ENCODE results near the gene SLC35G2. TPM values are rescaled to one million over a fixed set of nuclear protein-coding genes. Genes with fewer than 3 reads are reported as not detected.

Gene SLC35G2
- total RNA-seq, 1 donor from 2014 or later = 10.1 TPM

DNA sequence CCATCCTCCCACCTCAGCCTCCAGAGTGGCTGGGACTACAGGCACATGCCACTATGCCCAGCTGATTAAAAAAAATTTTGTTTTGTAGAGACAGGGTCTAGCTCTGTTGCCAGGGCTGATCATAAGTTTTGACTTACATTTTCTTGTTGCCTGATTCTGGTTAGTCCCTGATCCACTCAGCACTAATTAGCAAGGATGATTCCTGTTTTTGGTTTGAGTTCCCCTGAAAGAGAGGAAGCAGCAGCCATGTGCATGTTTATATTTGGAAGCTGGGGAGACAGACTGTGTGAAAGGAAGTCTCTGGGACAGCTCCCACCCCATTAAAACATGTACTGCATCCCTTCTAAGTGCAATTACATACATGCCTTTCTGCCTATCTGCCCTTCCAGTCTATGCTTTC is 39.5 kb downstream of the SLC35G2 start:
- peaks cover 25% of the 10 kb centered on the region for H4K20me1 ChIP-seq (ENCODE audit: insufficient read depth, low read length)
- Mint-ChIP-seq H3K9me3 (ENCODE audit: unreplicated experiment) (no peaks in the 10 kb centered on the region), H3K27ac (ENCODE audit: unreplicated experiment) (no peak overlapping the region), H3K4me1 (ENCODE audit: low read depth, unreplicated experiment) (peaks cover 7% of the 10 kb centered on the region), H3K27me3 (ENCODE audit: low read depth, unreplicated experiment) (no peaks in the 10 kb centered on the region), H3K4me3 (ENCODE audit: unreplicated experiment) (no peak overlapping the region), H3K36me3 (ENCODE audit: low read depth, unreplicated experiment) (peaks cover 10% of the 10 kb centered on the region)
- H3K36me3 ChIP-seq (ENCODE audit: insufficient read depth, low read length) = no peaks in the 10 kb centered on the region
- TF ChIP-seq EZH2 (IDR thresholded peaks at IDR 0.05; ENCODE audit: insufficient read depth, low read length) = no peak
- TF ChIP-seq, protein P1, sequence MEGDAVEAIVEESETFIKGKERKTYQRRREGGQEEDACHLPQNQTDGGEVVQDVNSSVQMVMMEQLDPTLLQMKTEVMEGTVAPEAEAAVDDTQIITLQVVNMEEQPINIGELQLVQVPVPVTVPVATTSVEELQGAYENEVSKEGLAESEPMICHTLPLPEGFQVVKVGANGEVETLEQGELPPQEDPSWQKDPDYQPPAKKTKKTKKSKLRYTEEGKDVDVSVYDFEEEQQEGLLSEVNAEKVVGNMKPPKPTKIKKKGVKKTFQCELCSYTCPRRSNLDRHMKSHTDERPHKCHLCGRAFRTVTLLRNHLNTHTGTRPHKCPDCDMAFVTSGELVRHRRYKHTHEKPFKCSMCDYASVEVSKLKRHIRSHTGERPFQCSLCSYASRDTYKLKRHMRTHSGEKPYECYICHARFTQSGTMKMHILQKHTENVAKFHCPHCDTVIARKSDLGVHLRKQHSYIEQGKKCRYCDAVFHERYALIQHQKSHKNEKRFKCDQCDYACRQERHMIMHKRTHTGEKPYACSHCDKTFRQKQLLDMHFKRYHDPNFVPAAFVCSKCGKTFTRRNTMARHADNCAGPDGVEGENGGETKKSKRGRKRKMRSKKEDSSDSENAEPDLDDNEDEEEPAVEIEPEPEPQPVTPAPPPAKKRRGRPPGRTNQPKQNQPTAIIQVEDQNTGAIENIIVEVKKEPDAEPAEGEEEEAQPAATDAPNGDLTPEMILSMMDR (IDR thresholded peaks at IDR 0.05; ENCODE audit: insufficient read depth, low read depth, low read length) = no peak
- FAIRE-seq = no peak
- no peak overlapping the region for H3K9ac ChIP-seq (ENCODE audit: low read length)
- H3K4me1 ChIP-seq (ENCODE audit: insufficient read depth, low read length) = peaks cover 10% of the 10 kb centered on the region
- no peak overlapping the region for H3K4me2 ChIP-seq (ENCODE audit: low read length)
- no peaks in the 10 kb centered on the region for H3K9me3 ChIP-seq (ENCODE audit: insufficient read depth, low read depth, low read length)
- DNase-seq (ENCODE audit: low read depth) = no peak
- H2AFZ ChIP-seq (ENCODE audit: low read depth, low read length) = no peak overlapping the region
- no peak overlapping the region for H3K4me3 ChIP-seq (ENCODE audit: insufficient read depth, low read depth, low read length)
- no peak overlapping the region for H3K27ac ChIP-seq (ENCODE audit: low read depth, low read length)
- peaks cover 31% of the 10 kb centered on the region for H3K79me2 ChIP-seq (ENCODE audit: insufficient read depth, low read length)
- no peaks in the 10 kb centered on the region for H3K27me3 ChIP-seq (ENCODE audit: insufficient read depth, low read length)

DNA sequence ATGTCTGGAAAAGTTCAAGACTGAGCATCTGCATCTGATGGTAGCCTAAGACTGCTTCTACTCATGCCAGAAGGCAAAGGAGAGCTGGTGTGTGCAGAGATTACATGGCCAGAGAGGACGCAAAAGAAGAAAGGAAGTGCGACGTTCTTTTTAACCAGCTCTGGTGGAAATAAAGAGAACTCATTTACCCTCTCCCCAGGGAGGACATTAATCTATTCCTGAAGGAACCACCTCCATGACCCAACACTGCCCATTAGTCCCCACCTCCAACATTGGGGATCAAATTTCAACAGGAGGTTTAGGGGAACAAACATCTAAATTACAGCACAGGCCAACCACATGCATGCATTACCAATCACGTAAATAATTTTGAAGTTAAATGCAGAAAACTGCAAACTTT is 41.6 kb downstream of the SLC35G2 start:
- Histone ChIP-seq H3K4me2 (ENCODE audit: low read length) (peak overlapping the region; percentile 92), H3K4me3 (ENCODE audit: insufficient read depth, low read depth, low read length) (peak overlapping the region; percentile 86), H3K27ac (ENCODE audit: low read depth, low read length) (no peak overlapping the region), H3K27me3 (ENCODE audit: insufficient read depth, low read length) (no peaks in the 10 kb centered on the region), H3K9me3 (ENCODE audit: insufficient read depth, low read depth, low read length) (no peaks in the 10 kb centered on the region), H2AFZ (ENCODE audit: low read depth, low read length) (no peak overlapping the region), H4K20me1 (ENCODE audit: insufficient read depth, low read length) (peaks cover 26% of the 10 kb centered on the region), H3K9ac (ENCODE audit: low read length) (no peak overlapping the region), H3K4me1 (ENCODE audit: insufficient read depth, low read length) (peaks cover 12% of the 10 kb centered on the region), H3K79me2 (ENCODE audit: insufficient read depth, low read length) (peaks cover 39% of the 10 kb centered on the region), H3K36me3 (ENCODE audit: insufficient read depth, low read length) (no peaks in the 10 kb centered on the region)
- H3K4me3 Mint-ChIP-seq (ENCODE audit: unreplicated experiment) = peak overlapping the region; percentile 98
- H3K36me3 Mint-ChIP-seq (ENCODE audit: low read depth, unreplicated experiment) = peaks cover 8% of the 10 kb centered on the region
- FAIRE-seq (no peak), DNase-seq (ENCODE audit: low read depth) (peak; percentile 16)
- no peaks in the 10 kb centered on the region for H3K9me3 Mint-ChIP-seq (ENCODE audit: unreplicated experiment)
- H3K4me1 Mint-ChIP-seq (ENCODE audit: low read depth, unreplicated experiment) = peaks cover 10% of the 10 kb centered on the region
- H3K27ac Mint-ChIP-seq (ENCODE audit: unreplicated experiment) = peak overlapping the region; percentile 34
- TF ChIP-seq, protein P1 (IDR thresholded peaks at IDR 0.05; ENCODE audit: insufficient read depth, low read depth, low read length) = no peak
- no peak for TF ChIP-seq EZH2 (IDR thresholded peaks at IDR 0.05; ENCODE audit: insufficient read depth, low read length)
- no peaks in the 10 kb centered on the region for H3K27me3 Mint-ChIP-seq (ENCODE audit: low read depth, unreplicated experiment)

DNA sequence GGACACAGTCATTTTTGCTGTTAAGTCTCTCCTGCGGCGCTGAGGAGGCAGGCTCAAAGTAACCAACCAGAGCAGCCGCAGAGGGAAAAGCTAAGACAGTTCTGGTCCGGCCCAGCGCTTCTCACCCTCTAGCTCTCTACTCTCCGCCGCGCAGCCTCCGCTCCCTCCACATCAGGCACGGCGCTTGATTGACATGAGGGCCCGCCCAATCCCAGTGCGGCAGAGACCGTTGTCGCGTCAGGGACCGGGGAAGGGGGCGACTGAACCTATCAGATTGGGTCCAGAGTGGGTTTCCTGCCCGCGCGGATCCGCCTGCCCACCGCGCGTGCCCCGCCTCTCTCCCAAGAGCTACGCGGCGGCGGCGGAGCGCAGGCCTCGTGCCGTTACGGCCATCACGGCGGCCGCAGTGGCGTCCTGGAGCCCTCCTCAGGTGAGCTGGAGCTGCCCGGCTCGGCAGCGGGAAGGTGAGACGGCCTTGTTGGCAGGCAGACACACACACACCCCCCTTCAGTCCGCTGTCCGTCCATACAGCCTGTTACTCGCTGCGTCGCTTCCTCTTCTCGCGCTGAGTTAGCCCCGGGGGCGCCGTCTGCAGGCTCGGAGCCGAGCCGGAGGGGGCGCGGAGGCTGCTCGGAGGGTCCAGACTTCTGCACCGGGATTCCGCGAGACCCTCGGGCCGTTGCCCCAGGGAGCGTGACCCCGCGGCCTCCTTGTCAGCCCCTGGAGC is 43.1 kb downstream of the SLC35G2 start, which contains the start of gene NCK1:
Gene NCK1 (plus strand): TSS at position 319 of the 727 bp plus-strand sequence. CDS start 65,794 bp downstream, outside the sequence.
- peak within 1 kb of the TSS; percentile 99 for H2AFZ ChIP-seq (ENCODE audit: low read depth, low read length)
- peak within 1 kb of the TSS; percentile 89 for H3K9ac ChIP-seq (ENCODE audit: low read length)
- H3K4me1 ChIP-seq (ENCODE audit: insufficient read depth, low read length) = peaks cover 12% of the 10 kb centered on the region
- FAIRE-seq (no peak), DNase-seq (ENCODE audit: low read depth) (peak; percentile 97)
- Mint-ChIP-seq H3K9me3 (ENCODE audit: unreplicated experiment) (no peaks in the 10 kb centered on the region), H3K27me3 (ENCODE audit: low read depth, unreplicated experiment) (no peaks in the 10 kb centered on the region), H3K27ac (ENCODE audit: unreplicated experiment) (peak within 1 kb of the TSS; percentile 93), H3K4me3 (ENCODE audit: unreplicated experiment) (peak within 1 kb of the TSS; percentile 98), H3K4me1 (ENCODE audit: low read depth, unreplicated experiment) (peaks cover 10% of the 10 kb centered on the region), H3K36me3 (ENCODE audit: low read depth, unreplicated experiment) (no peaks in the 10 kb centered on the region)
- no peaks in the 10 kb centered on the region for H3K9me3 ChIP-seq (ENCODE audit: insufficient read depth, low read depth, low read length)
- peaks cover 44% of the 10 kb centered on the region for H3K79me2 ChIP-seq (ENCODE audit: insufficient read depth, low read length)
- H3K27me3 ChIP-seq (ENCODE audit: insufficient read depth, low read length) = no peaks in the 10 kb centered on the region
- TF ChIP-seq, protein P1 (IDR thresholded peaks at IDR 0.05; ENCODE audit: insufficient read depth, low read depth, low read length) = no peak
- TF ChIP-seq EZH2 (IDR thresholded peaks at IDR 0.05; ENCODE audit: insufficient read depth, low read length) = no peak
- peak within 1 kb of the TSS; percentile 92 for H3K4me2 ChIP-seq (ENCODE audit: low read length)
- H3K36me3 ChIP-seq (ENCODE audit: insufficient read depth, low read length) = no peaks in the 10 kb centered on the region
- H3K27ac ChIP-seq (ENCODE audit: low read depth, low read length) = peak within 1 kb of the TSS; percentile 81
- peaks cover 35% of the 10 kb centered on the region for H4K20me1 ChIP-seq (ENCODE audit: insufficient read depth, low read length)
- peak within 1 kb of the TSS; percentile 86 for H3K4me3 ChIP-seq (ENCODE audit: insufficient read depth, low read depth, low read length)

All from astrocyte (in vitro differentiated cells and primary cell).